DOHH2 (cell line): ENCODE data around the gene PRKAG3.

Experiments
- H3F3A ChIP-seq: fragments of 200-600 bp; sonication (generic), shearing (Covaris generic); 2 replicates; pipeline ENCODE4 v1.6.0; 2016; ENCODE audit warnings: antibody characterized with exemption, mild to moderate bottlenecking; ENCODE audit not compliant: control insufficient read depth, insufficient read depth
- H3K27ac ChIP-seq: fragments of 200-600 bp; sonication (generic); 2 replicates; pipeline ENCODE4 v1.5.1; 2014; ENCODE audit warnings: low read depth, mild to moderate bottlenecking, low read length, moderate library complexity
- H3K27me3 ChIP-seq: fragments of 200-600 bp; sonication (generic); 2 replicates; pipeline ENCODE4 v1.6.1; 2014; ENCODE audit warnings: mild to moderate bottlenecking, low read length, mixed read lengths; ENCODE audit not compliant: control insufficient read depth
- H3K36me3 ChIP-seq: fragments of 200-600 bp; sonication (generic); 2 replicates; pipeline ENCODE4 v1.6.1; 2014; ENCODE audit warnings: mild to moderate bottlenecking, low read length, moderate library complexity, mixed read lengths; ENCODE audit not compliant: control insufficient read depth
- H3K4me1 ChIP-seq: fragments of 200-600 bp; sonication (generic); 2 replicates; pipeline ENCODE4 v1.6.1; 2014; ENCODE audit warnings: mild to moderate bottlenecking, low read length, mixed read lengths; ENCODE audit not compliant: control insufficient read depth
- H3K4me2 ChIP-seq: fragments of 200-600 bp; sonication (generic); 2 replicates; pipeline ENCODE4 v1.6.0; 2014; ENCODE audit warnings: mild to moderate bottlenecking, low read length, moderate library complexity
- H3K4me3 ChIP-seq: fragments of 200-600 bp; sonication (generic); 2 replicates; pipeline ENCODE4 v1.5.1; 2014; ENCODE audit warnings: mild to moderate bottlenecking, low read length, mixed read lengths
- H3K79me2 ChIP-seq: fragments of 200-600 bp; sonication (generic); 2 replicates; pipeline ENCODE4 v1.6.1; 2014; ENCODE audit warnings: mild to moderate bottlenecking, low read length, mixed read lengths; ENCODE audit not compliant: control insufficient read depth
- H3K9me2 ChIP-seq: fragments of 200-600 bp; sonication (generic); replicated peaks from 2 replicates; pipeline ENCODE4 v1.6.1; 2014; ENCODE audit warnings: mild to moderate bottlenecking, low read length, mixed read lengths; ENCODE audit not compliant: control insufficient read depth
- H3K9me3 ChIP-seq: fragments of 200-600 bp; sonication (generic); 2 replicates; pipeline ENCODE4 v1.6.1; 2014; ENCODE audit warnings: antibody characterized with exemption, low read length, mixed read lengths; ENCODE audit not compliant: control insufficient read depth, insufficient read depth
- H4K20me1 ChIP-seq: fragments of 200-600 bp; sonication (generic); 2 replicates; pipeline ENCODE4 v1.6.0; 2014; ENCODE audit warnings: low read depth, mild to moderate bottlenecking, antibody characterized with exemption, low read length, moderate library complexity; ENCODE audit not compliant: control insufficient read depth, insufficient read depth
- CTCF ChIP-seq: fragments of 200-600 bp; sonication (generic); IDR thresholded peaks from one replicate; pipeline ENCODE4 v1.5.1; 2014; ENCODE audit warnings: antibody characterized with exemption, mild to moderate bottlenecking, low read depth, low read length; ENCODE audit not compliant: poor library complexity, severe bottlenecking
- EZH2phosphoT487 ChIP-seq: fragments of 200-600 bp; sonication (generic); IDR thresholded peaks from 2 replicates; pipeline ENCODE4 v1.6.1; 2017; ENCODE audit warnings: borderline replicate concordance, mild to moderate bottlenecking, antibody characterized with exemption, low read length, moderate library complexity, mixed read lengths

The PRKAG3 gene

GRCh38 chr2:218854860-218855259, 23.3 kb upstream of the PRKAG3 start:
- Histone ChIP-seq H3K4me2 (no peak overlapping the region), H3K4me1 (peaks cover 5% of the 10 kb centered on the region; the same call in 1 of the 2 replicates), H3K9me3 (no peaks in the 10 kb centered on the region), H3K79me2 (no peaks in the 10 kb centered on the region), H4K20me1 (no peaks in the 10 kb centered on the region), H3K36me3 (no peaks in the 10 kb centered on the region), H3K27me3 (peaks cover 58% of the 10 kb centered on the region), H3K4me3 (no peak overlapping the region), H3K27ac (no peak overlapping the region), H3F3A (no peaks in the 10 kb centered on the region), H3K9me2 (no peaks in the 10 kb centered on the region)
- TF ChIP-seq CTCF (no peak), EZH2phosphoT487 (no peak)

GRCh38 chr2:218853766-218854165, 22.2 kb upstream of the PRKAG3 start:
- no peaks in the 10 kb centered on the region for H3F3A ChIP-seq
- H3K27ac ChIP-seq = no peak overlapping the region
- peaks cover 52% of the 10 kb centered on the region for H3K27me3 ChIP-seq
- no peaks in the 10 kb centered on the region for H3K79me2 ChIP-seq
- H4K20me1 ChIP-seq = no peaks in the 10 kb centered on the region
- no peaks in the 10 kb centered on the region for H3K9me2 ChIP-seq
- peaks cover 5% of the 10 kb centered on the region; the same call in 1 of the 2 replicates for H3K4me1 ChIP-seq
- no peak overlapping the region for H3K4me3 ChIP-seq
- H3K4me2 ChIP-seq = no peak overlapping the region
- no peak for TF ChIP-seq CTCF
- no peak for TF ChIP-seq EZH2phosphoT487
- H3K36me3 ChIP-seq = no peaks in the 10 kb centered on the region
- no peaks in the 10 kb centered on the region for H3K9me3 ChIP-seq

GRCh38 chr2:218852911-218853667, 21.5 kb upstream of the PRKAG3 start:
- H3K4me2 ChIP-seq = no peak overlapping the region
- no peaks in the 10 kb centered on the region for H4K20me1 ChIP-seq
- H3K36me3 ChIP-seq = no peaks in the 10 kb centered on the region
- no peak overlapping the region for H3K27ac ChIP-seq
- H3K27me3 ChIP-seq = peaks cover 46% of the 10 kb centered on the region
- H3K9me3 ChIP-seq = no peaks in the 10 kb centered on the region
- H3K4me1 ChIP-seq = peaks cover 5% of the 10 kb centered on the region; the same call in 1 of the 2 replicates
- peak; percentile 86 for TF ChIP-seq CTCF
- TF ChIP-seq EZH2phosphoT487 = no peak
- no peak overlapping the region for H3K4me3 ChIP-seq
- no peaks in the 10 kb centered on the region for H3K9me2 ChIP-seq
- H3K79me2 ChIP-seq = no peaks in the 10 kb centered on the region
- no peaks in the 10 kb centered on the region for H3F3A ChIP-seq
